GM12878 (cell line): ENCODE measurements around the gene GHITM. TPM values are rescaled to one million over a fixed set of nuclear protein-coding genes. Genes with fewer than 3 reads are reported as not detected.
A peak's percentile ranks its signal among the peaks of the same experiment; 100 is the strongest.

Experiments
- ATAC-seq: fragments of 200-7000 bp; cut with Tn5 transposase; 3 replicates; pipeline ENCODE4 v1.9.1; 2020; ENCODE audit warnings: mild to moderate bottlenecking, moderate library complexity
- BruUV-seq: library from RNA; stranded (reverse); fragments of 400-500 nt; replicated peaks from 2 replicates; lab custom pipeline; 2021; lab: Mats Ljungman, UMichigan
- CTCF ChIA-PET: fragments of 300-600 bp; sonication (Branson Sonifier 250); formaldehyde crosslinking; extraction: SDS; loops from one replicate; lab custom pipeline; 2021; ENCODE audit warnings: inconsistent platforms; lab: Yijun Ruan, JAX
- POLR2A ChIA-PET: fragments of 350-600 bp; formaldehyde crosslinking; extraction: SDS; loops from one replicate; lab custom pipeline; 2021; ENCODE audit warnings: inconsistent platforms; lab: Charles Lee
- RAD21 ChIA-PET: fragments of 300-600 bp; sonication (Branson Sonifier 250); formaldehyde crosslinking; loops from one replicate; lab custom pipeline; 2023; ENCODE audit warnings: antibody characterized with exemption; ENCODE audit not compliant: unreplicated experiment; lab: Charles Lee
- SMC1A ChIA-PET: fragments of 300-600 bp; sonication (Branson Sonifier 250); formaldehyde crosslinking; loops from one replicate; lab custom pipeline; 2023; ENCODE audit not compliant: unreplicated experiment, uncharacterized antibody; lab: Charles Lee
- DNase-seq: peaks from one replicate; pipeline ENCODE4 v3.0.0-alpha.2; 2011; ENCODE audit warnings: low read depth, low spot score
- FAIRE-seq: peaks from 3 replicates; lab custom pipeline; 2011; peaks lifted over from hg19 to GRCh38; lab: Jason Lieb, UNC
- H2AFZ ChIP-seq: 2 replicates; pipeline ENCODE4 v1.6.0; 2011; ENCODE audit warnings: low read depth, low read length, control low read depth; ENCODE audit not compliant: control insufficient read depth
- H3K27ac ChIP-seq: 2 replicates; pipeline ENCODE4 v1.5.1; 2011; ENCODE audit warnings: control low read depth; ENCODE audit not compliant: control insufficient read depth, insufficient read depth
- H3K27me3 ChIP-seq, 2 experiments: replicated peaks in 1 of 2; 2 replicates each; pipeline versions ENCODE4 v1.6.0 to v1.6.1; 2011; ENCODE audit warnings: low read length in 1 of 2; ENCODE audit not compliant: control insufficient read depth in 2 of 2, insufficient read depth in 2 of 2
- H3K36me3 ChIP-seq, 2 experiments: 2 replicates each; pipeline ENCODE4 v1.5.1; 2011; ENCODE audit warnings: low read length in 1 of 2; ENCODE audit not compliant: control insufficient read depth in 2 of 2, insufficient read depth in 2 of 2
- H3K4me1 ChIP-seq: 2 replicates; pipeline ENCODE4 v1.6.1; 2011; ENCODE audit warnings: mild to moderate bottlenecking, low read length, moderate library complexity, mixed read lengths; ENCODE audit not compliant: control insufficient read depth, insufficient read depth
- H3K4me2 ChIP-seq: 2 replicates; pipeline ENCODE4 v1.6.0; 2011; ENCODE audit warnings: control low read depth; ENCODE audit not compliant: control insufficient read depth, insufficient read depth
- H3K4me3 ChIP-seq: fragments of 200-600 bp; sonication (generic); 2 replicates; pipeline ENCODE4 v1.5.1; 2016
- H3K79me2 ChIP-seq: 2 replicates; pipeline ENCODE4 v1.6.0; 2011; ENCODE audit warnings: low read length; ENCODE audit not compliant: control insufficient read depth, insufficient read depth
- H3K9ac ChIP-seq: 2 replicates; pipeline ENCODE4 v1.8.0; 2011; ENCODE audit warnings: low read length, control low read depth, mixed read lengths; ENCODE audit not compliant: control insufficient read depth, insufficient read depth
- H3K9me3 ChIP-seq: replicated peaks from 3 replicates; pipeline ENCODE4 v1.5.1; 2011; ENCODE audit warnings: mild to moderate bottlenecking, low read length; ENCODE audit not compliant: control insufficient read depth, insufficient read depth
- H4K20me1 ChIP-seq: 2 replicates; pipeline ENCODE4 v1.6.0; 2011; ENCODE audit not compliant: control insufficient read depth, insufficient read depth
- BHLHE40 ChIP-seq, 2 experiments: fragments of 450-650 bp in 1 of 2; IDR thresholded peaks; 2 replicates each; pipeline ENCODE4 v1.6.1; 2011 to 2017; ENCODE audit warnings: low read depth in 2 of 2, borderline replicate concordance in 1 of 2, improper control_type of control experiment in 1 of 2, low read length in 1 of 2, mild to moderate bottlenecking in 1 of 2
- NR2C2 ChIP-seq: IDR thresholded peaks from 2 replicates; pipeline ENCODE4 v1.6.1; 2011; ENCODE audit warnings: borderline replicate concordance, low read depth; ENCODE audit not compliant: control insufficient read depth, insufficient read length
- RBBP5 ChIP-seq: fragments of 200-600 bp; sonication (generic); conservative IDR thresholded peaks from 2 replicates; pipeline ENCODE4 v1.6.1; 2016
- RCOR1 ChIP-seq: conservative IDR thresholded peaks from 2 replicates; pipeline ENCODE4 v1.6.1; 2012; ENCODE audit warnings: low read depth, low read length, improper control_type of control experiment
- WGBS: methylation state at CpG from one replicate; pipeline ENCODE4 v1.1.6; 2016; ENCODE audit warnings: low lambda C conversion rate; ENCODE audit not compliant: insufficient replicate concordance, insufficient coverage; ENCODE audit errors: missing lambda C conversion rate; 5-methylcytosine and 5-hydroxymethylcytosine counted together
- in situ Hi-C: fragments of 300-500 bp; cut with MboI; formaldehyde crosslinking; loops from 9 replicates; pipeline ENCODE4 v1.14.3; 2018; ENCODE audit warnings: mixed read lengths
- intact Hi-C: fragments of 100-400 bp; cut with micrococcal nuclease; formaldehyde crosslinking; loops from one replicate; pipeline ENCODE4 v1.14.2; 2022; ENCODE audit not compliant: unreplicated experiment
- polyA plus RNA-seq, 11 experiments: library from polyadenylated mRNA; depleted of rRNA in 4 of 11; unstranded in 6 of 11; stranded (reverse) in 5 of 11; fragments of >200 nt; fragmentation: Nextera tagmentation in 4 of 11; fragmentation: Illumina TruSeq in 1 of 11; extraction: Ambion mirVana in 4 of 11; extraction: Trizol in 1 of 11; gene quantifications; 1 replicate in 1 of 11; 2 replicates in 10 of 11; pipeline versions ENCODE4 v1.2.1 to v1.2.3, GENCODE V29; 2011 to 2016; ENCODE audit warnings: inconsistent platforms in 2 of 11, missing spikeins in 2 of 11, low read depth in 1 of 11
- total RNA-seq, 4 experiments: library from RNA; depleted of rRNA in 3 of 4; stranded (reverse); fragments of >200 nt in 3 of 4; fragmentation: Illumina TruSeq in 1 of 4; extraction: Trizol in 1 of 4; gene quantifications; 2 replicates each; pipeline versions ENCODE4 v1.2.1 to v1.2.3, GENCODE V29; 2013 to 2021
- TF ChIP-seq, protein P1 (sequence below): IDR thresholded peaks from 2 replicates; pipeline ENCODE4 v1.6.1; 2012; ENCODE audit warnings: mild to moderate bottlenecking, low read depth, low read length

The GHITM gene
- total and polyA plus RNA-seq, 10 of the 15 experiments (the other 5 are each of a cell fraction or from before 2014, with no cell fraction given) = 120 to 501 (median 209) TPM

DNA sequence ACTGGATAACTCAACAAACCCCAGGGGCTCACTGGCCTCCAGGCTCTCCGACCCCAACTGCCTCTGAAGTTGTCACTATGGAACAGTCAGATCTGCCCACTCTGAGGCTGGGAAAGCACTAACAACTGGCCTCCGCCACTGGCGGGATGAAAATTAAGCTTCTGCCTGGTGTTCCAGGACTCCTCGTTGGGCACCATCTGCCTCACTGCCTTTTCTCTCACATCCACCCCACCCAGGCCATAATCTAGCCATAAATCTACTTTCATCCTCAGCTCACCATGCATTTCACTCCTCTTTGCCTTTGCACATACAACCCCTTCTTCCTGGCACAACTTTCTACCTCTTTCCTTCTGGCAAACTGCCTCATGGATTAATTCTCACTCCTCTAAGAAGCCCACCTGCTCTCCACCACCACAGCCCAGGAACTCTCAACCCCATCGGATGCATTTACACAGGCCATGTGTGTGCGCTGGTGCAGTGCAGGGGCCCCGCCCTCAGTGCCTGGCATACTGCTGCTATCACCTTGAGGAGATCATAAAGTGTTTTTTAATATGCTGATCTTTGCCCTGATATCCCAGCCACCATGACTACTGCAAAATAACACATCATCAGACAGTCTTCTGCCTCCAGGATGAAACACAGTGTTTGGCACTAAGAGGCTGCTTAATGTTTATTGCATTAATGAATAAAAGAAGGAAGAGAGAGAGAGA is 59.1 kb downstream of the GHITM start (continued):
- TF ChIP-seq, protein P1, sequence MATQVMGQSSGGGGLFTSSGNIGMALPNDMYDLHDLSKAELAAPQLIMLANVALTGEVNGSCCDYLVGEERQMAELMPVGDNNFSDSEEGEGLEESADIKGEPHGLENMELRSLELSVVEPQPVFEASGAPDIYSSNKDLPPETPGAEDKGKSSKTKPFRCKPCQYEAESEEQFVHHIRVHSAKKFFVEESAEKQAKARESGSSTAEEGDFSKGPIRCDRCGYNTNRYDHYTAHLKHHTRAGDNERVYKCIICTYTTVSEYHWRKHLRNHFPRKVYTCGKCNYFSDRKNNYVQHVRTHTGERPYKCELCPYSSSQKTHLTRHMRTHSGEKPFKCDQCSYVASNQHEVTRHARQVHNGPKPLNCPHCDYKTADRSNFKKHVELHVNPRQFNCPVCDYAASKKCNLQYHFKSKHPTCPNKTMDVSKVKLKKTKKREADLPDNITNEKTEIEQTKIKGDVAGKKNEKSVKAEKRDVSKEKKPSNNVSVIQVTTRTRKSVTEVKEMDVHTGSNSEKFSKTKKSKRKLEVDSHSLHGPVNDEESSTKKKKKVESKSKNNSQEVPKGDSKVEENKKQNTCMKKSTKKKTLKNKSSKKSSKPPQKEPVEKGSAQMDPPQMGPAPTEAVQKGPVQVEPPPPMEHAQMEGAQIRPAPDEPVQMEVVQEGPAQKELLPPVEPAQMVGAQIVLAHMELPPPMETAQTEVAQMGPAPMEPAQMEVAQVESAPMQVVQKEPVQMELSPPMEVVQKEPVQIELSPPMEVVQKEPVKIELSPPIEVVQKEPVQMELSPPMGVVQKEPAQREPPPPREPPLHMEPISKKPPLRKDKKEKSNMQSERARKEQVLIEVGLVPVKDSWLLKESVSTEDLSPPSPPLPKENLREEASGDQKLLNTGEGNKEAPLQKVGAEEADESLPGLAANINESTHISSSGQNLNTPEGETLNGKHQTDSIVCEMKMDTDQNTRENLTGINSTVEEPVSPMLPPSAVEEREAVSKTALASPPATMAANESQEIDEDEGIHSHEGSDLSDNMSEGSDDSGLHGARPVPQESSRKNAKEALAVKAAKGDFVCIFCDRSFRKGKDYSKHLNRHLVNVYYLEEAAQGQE = no peak

DNA sequence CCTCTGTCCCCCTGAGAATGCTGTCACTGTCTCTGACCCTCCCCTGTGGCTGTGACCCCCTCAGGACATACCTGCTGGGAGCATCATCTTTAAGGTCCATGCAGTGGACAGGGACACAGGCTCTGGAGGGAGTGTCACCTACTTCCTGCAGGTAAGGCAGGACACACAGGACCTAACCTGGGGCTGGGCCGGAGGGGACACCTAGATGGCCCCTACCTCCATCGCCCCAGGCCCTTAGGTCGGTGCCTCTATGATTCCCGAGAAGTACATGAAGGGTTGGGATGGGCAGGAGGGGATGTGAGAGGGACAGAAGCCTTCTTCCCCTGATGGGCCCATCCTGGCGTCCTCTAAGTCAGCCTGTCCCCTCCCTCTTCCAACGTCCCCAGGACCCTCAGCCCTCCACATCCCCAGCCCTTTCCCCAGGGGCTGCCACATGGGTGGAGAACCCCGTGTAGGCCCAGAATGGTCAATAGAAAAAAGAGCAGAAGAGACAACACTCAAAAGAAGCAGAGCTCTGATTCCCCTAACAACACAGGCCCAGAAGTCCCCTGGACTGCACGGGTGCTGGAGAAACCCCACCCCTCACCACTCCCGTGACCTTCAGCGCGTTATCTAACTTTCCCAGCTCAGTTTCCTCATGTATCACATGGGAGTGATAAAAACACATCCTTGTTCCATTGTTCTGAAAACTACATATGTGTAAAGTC is 61.4 kb downstream of the GHITM start:
- no peak for TF ChIP-seq RBBP5
- TF ChIP-seq NR2C2 = no peak
- no peak for TF ChIP-seq RCOR1
- peak in 1 of 2 experiments; percentile 25; a peak in 1 of 4 replicates for TF ChIP-seq BHLHE40 (IDR thresholded peaks at IDR 0.05; ENCODE audit: borderline replicate concordance in 1 of 2, low read depth in 2 of 2, low read length in 1 of 2)
- SMC1A ChIA-PET = interaction anchor here (1.1 to 15.0 kb wide), 6 partner anchors 23 to 56 kb away, joined by 3 to 155 read pairs (median 6); no protein-coding TSS in a partner anchor
- H3K27ac ChIP-seq = no peak overlapping the region
- no peaks in the 10 kb centered on the region for H3K4me1 ChIP-seq
- H4K20me1 ChIP-seq = peaks cover under 1% of the 10 kb centered on the region; the same call in 1 of the 2 replicates
- in situ Hi-C loops (loop anchor here (10.0 kb wide), 1 partner anchor 56 kb away; no protein-coding TSS in a partner anchor), intact Hi-C loops (no loop called here)
- DNase-seq (no peak), ATAC-seq (no peak), FAIRE-seq (no peak)
- no peak overlapping the region for H3K4me3 ChIP-seq
- peaks cover 1 to 4% of the 10 kb centered on the region in 2 experiments; a peak in 3 of 4 replicates for H3K27me3 ChIP-seq
- no peak overlapping the region for H2AFZ ChIP-seq
- no peak overlapping the region for H3K4me2 ChIP-seq
- POLR2A ChIA-PET = no interaction called here
- no peaks in the 10 kb centered on the region for H3K36me3 ChIP-seq
- no peaks in the 10 kb centered on the region for H3K79me2 ChIP-seq
- RAD21 ChIA-PET = interaction anchor here (0.6 to 3.6 kb wide), 7 partner anchors 28 to 62 kb away, joined by 3 to 74 read pairs (median 3); partner anchors contain the start of genes GHITM and GPR15LG
- BruUV-seq = no TSS peak
- WGBS = 32% methylated on average over 11 of the region's 11 CpGs
- H3K9me3 ChIP-seq = no peaks in the 10 kb centered on the region
- H3K9ac ChIP-seq = no peak overlapping the region
- CTCF ChIA-PET = interaction anchor here (1.3 to 28.3 kb wide), 4 partner anchors 14 to 141 kb away, joined by 3 to 788 read pairs (median 21); partner anchors contain the start of gene GHITM
